GM18873 (cell line): Measurements from ENCODE around the gene AXDND1.
"Not testable (repeated sequence)": the region's sequence is repeated elsewhere in the genome, so short reads cannot be mapped to it uniquely, and the experiment has no call there.

Source experiments
- ATAC-seq: cut with Tn5 transposase; IDR thresholded peaks from one replicate; pipeline ENCODE4 v1.9.1; 2021; ENCODE audit warnings: mild to moderate bottlenecking, moderate library complexity, moderate number of reproducible peaks; ENCODE audit not compliant: unreplicated experiment, low FRiP score

Gene AXDND1

DNA sequence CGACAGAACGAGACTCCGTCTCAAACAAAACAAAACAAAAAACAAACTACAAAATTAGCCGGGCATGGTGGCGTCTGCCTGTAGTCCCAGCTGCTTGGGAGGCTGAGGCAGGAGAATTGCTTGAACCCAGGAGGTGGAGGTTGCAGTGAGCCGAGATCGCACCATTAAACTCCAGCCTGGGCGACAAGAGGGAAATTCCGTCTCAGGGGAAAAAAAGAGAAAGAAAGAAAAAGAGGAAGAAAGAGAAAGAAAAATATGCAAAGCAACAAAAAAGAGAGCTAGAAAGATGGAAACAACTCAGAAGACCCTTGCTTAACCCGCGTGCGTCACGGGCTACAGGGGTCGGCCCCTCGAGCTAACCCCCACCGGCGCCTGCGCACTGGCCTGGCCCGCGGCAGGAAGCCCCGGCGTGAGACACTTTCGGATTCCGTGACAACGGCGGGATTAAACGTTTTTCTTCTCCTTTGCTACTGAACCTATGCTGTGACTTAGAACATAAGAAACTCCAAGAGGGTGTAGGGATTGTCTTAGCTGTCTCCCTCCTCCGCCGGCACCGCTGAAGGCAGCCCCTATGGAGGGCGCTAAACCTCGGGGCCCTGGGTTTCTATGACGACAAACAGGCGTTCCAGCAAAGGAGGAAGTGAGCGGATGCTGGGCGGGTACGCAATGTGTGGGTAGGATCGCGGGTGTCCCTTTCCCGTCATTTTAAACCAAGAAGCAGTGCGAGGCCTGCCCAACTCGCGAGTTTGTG, at the start of gene AXDND1:
AXDND1 (plus strand) TSS at position 630 of the 751 bp plus-strand sequence. CDS start 539 bp downstream, outside the sequence.
- ATAC-seq: peak; percentile 96

GRCh38 chr1:179318491-179318890, 47.3 kb upstream of the AXDND1 start:
- no peak for ATAC-seq

- no peak for ATAC-seq
Observed at GRCh38 chr1:179321533-179322216, 44.1 kb upstream of the AXDND1 start.

DNA sequence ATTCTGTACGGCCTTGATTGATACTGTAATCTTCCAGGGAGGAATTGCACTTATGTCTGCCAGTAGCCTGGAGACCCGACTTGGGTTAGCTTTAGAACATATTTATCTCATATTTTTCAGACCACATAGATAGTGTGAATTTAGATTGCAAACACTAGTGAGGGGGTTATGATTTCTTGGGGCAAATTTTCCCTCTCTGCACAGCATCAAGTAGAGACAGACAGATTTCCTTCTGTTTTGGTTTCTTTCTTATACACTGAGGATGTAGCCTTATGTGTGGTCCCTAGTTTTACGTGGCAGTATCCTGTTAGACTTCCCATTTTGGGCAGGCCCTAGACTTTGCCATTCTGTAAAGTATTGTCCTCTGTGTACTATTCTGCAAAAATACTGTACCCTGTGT, 43.2 kb upstream of the AXDND1 start:
- ATAC-seq: no peak

DNA sequence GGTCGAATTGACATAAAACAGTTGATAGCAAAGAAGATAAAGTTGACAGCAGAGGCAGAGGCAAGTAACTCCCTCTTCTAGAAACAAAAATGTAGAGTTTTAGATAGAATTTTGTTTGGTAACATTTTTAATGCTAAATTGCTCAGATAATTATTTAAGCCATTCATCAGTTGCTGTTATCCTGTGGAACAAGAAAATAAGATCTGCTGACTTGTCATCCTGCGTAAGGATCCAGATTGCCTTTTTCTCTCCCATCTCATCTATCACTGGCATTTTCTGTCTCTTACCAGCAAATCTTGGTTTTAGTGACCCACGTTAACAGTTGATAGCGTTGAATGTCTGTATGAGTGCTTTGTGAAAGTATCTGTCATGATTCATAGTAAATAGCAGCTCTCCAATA, 42.3 kb upstream of the AXDND1 start:
- ATAC-seq: no peak

DNA sequence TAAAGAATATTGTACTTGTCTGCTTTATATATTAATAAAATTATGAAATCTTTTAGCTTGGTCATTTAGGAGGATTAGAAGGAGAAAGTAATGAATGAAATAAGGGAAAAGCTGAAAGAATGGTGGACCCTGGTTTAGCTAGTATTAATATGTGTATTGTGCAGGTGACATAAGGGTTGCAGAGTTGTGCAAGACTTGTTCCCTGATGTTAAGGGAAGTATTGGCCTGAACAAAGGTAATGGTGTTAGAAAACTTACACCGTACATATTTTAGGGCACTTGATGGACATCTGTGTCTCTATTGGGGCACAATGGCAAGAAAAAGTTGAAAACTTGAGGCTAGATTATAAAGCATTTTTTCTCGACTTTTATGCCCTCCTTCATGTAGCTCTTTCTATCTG, 39.9 kb upstream of the AXDND1 start:
- no peak for ATAC-seq

DNA sequence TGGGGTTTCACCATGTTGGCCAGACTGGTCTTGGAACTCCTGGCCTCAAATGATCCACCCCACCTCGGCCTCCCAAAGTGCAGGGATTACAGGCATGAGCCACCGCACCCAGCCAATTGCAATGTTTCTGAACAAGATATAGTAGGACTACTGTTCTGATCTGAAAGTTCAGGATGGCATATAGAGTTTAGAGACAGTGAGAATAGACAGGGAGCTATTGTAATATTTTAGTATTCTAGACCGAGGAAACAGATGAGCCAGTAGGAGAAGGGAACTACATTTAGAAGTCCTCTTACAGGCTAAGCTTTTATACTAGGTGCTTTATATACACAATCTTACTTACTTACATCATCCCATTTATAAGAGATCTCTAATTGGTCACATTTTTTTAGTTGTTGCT, 39.0 kb upstream of the AXDND1 start:
- ATAC-seq: no peak

DNA sequence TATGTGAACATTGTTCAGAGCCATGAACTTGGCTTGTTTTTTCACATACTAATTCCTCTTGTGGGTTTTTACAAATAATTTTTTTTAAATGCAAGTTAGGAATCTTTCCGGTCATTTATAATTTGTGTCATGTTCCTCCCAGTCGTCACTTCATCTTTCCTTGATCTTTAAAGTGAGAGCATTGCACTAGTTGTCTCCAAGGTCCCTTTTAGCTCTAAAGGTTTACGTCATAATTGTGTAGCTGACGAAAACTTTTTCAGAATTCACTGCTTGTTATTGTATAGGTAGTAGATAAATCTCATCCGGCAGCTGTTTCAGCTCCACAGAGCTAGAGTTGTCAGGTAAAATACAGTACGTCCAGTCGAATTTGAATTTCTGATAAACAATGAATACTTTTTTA, 38.6 kb upstream of the AXDND1 start:
- ATAC-seq: no peak

DNA sequence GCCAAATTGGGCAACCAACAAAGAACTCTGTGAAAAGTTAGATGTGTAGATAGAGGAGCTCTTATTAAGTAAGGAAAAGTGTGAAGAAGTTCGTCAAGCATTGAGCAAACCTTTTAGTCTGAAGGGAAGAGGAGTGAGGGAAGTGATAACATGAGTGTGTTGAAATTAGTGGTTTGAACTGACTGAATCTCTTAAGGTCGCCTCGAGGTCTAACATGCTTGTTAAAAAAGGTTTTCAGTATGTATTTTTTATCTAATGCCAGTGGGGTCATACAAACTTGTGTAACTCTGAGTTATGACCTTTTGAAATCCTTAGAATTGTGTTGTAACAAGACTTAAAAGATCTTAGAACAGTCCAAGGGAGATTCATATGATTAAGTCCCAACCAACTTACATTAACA, 38.1 kb upstream of the AXDND1 start:
- no peak for ATAC-seq

DNA sequence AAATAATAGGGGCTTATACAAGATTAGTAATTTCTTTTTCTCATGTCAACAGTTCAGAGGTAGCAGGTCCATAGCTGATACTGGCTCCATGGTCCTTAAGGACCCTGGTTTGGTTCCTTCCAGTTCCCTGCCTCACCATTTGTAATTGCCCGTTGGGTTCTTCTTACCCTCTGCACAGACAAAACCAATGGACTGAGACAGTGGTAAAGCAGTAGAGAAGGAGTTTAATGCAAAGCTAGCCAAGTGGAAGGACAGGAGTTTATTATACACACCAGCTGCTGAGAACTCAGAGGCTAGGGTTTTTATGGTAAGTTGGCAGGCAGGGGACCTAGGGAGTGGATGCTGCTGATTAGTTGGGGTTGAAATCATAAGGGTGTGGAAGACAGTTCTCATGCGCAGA, 35.9 kb upstream of the AXDND1 start:
- no peak for ATAC-seq

- no peak for ATAC-seq
Observed at GRCh38 chr1:179334440-179334839, 31.3 kb upstream of the AXDND1 start.

DNA sequence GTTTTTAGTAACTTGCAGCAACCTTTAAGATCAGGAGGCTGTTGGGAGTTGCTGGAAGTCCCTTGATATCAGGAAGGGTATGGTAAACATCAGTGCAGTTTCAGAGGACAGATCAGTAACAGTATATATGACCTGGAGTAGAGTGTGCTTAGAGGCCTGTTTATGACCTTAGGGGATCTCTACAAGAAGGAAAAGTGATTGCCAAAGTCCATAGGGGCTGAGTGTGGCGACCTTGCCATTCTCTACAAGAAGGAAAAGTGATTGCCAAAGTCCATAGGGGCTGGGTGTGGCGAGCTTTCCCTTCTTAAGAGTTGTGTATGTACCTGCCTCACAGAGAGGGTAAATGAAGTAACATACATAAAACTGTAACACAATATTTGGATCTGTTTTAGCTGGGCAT, 28.5 kb upstream of the AXDND1 start:
- no peak for ATAC-seq

DNA sequence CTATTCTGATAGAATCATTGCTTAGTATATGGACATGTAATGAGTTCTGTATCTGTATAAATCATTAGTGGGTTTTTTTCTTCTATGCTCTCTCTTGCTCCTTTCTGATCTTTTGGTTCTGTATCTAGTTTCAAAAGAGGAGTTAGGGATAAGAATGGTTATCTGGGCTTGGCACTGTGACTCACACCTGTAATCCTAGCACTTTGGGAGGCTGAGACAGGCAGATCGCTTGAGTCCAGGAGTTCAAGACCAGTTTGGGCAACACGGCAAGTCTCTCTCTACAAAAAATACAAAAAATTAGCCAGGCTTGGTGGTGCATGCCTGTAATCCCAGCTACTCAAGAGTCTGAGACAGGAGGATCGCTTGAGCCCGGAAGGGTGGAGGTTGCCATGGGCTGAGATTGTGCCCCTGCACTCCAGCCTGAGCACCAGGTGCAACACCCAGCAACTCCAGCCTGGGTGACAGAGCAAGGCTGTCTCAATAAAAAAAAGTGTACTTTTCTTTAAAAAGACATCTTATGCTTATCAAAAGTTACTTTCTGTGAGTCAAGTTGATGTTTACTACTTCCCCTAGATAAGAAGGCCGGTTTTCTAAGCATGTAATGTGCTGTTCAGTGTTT, 27.7 kb upstream of the AXDND1 start:
- no peak for ATAC-seq

DNA sequence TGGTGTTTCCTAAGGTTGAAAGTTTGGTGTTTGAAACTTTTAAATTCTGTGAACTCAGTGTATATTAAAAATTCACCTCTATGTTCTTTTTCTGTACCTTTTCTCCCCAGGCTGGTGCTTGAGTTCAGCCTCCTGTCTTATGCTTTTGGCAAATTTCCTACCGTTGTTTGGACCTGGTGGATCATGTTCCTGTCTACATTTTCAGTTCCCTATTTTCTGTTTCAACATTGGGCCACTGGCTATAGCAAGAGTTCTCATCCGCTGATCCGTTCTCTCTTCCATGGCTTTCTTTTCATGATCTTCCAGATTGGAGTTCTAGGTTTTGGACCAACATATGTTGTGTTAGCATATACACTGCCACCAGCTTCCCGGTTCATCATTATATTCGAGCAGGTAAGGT, 24.9 kb upstream of the AXDND1 start:
- no peak for ATAC-seq

GRCh38 chr1:179341943-179342547, 23.7 kb upstream of the AXDND1 start:
- ATAC-seq: no peak

- no peak for ATAC-seq
Observed at GRCh38 chr1:179342740-179343404, 22.9 kb upstream of the AXDND1 start.

DNA sequence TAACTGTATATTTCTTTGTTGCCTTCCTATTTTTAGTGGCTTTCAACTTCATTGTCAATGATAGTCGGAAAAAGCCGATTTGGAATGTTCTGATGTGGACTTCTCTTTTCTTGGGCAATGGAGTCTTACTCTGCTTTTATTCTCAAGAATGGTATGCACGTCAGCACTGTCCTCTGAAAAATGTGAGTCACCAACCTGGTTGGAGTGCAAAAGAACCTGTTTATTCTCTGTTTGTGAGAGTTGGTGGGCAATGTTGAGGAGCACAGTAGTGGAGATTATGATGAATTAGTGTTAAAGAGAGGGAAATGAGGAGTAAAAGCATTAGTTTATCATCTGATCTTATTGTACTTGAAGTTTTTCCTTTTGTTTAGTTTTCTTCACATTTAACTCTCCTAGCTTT, 14.5 kb upstream of the AXDND1 start:
- ATAC-seq: no peak

DNA sequence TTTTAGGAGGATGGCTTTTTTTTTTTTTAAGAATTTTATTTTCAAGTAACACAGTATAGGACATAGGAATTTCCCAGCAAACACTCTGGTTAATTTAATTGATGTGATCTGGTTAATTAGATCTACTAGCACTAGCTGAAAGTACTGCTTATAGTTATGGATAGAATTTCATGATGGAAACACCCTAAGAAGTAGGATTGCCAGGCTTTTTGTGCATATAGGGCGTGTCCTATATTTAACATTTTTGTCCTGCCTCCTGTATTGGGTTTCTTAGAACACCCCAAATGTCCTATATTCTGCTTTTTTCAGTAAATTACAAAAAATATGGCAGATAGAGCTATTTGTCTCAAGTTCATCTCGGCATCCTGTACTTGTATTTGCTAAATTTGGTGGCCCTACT, 13.5 kb upstream of the AXDND1 start:
- no peak for ATAC-seq

DNA sequence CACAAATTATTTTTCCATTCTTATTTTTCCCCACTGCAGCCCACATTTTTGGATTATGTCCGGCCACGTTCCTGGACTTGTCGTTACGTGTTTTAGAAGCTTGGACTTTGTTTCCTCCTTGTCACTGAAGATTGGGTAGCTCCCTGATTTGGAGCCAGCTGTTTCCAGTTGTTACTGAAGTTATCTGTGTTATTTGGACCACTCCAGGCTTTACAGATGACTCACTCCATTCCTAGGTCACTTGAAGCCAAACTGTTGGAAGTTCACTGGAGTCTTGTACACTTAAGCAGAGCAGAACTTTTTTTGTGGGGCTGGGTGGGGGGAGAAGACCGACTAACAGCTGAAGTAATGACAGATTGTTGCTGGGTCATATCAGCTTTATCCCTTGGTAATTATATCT, 12.2 kb upstream of the AXDND1 start:
- no peak for ATAC-seq

DNA sequence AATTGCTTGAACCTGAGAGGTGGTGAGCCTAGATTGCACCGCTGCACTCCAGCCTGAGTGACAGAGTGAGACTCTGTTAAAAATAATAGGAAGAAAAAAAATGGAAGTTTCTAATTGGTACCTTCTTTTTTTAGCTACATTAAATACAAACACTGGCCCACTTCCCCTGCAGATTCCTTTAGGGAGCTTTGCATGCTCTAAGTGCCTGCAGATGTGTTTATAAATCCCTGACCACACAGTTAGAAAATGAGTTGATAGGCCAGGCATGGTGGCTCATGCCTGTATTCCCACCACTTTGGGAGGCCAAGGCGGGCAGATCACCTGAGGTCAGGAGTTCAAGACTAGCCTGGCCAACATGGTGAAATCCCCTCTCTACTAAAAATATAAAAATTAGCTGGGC, 4.1 kb upstream of the AXDND1 start:
- ATAC-seq: not testable (repeated sequence)
